ENCODE results near the gene UST.
"Not testable (repeated sequence)": the region's sequence is repeated elsewhere in the genome, so short reads cannot be mapped to it uniquely, and the experiment has no call there.

The UST gene

DNA sequence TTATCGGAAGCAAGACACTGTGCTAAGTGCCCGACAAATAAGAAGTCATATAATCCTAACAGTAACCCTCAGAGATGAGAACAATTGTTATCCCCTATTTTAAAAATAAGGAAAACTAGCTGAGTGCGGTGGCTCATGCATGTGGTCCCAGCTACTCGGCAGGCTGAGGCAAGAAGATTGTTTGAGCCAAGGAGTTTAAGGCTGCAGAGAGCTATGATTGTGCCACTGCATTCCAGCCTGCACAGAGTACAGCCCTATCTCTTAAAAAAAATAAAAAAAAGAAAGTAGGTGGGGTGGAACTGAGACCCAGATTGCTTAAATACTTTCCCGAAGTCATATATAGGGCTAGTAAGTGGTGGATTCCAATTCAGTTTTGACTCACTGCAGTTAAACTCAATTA lies 84.7 kb downstream of the UST start:
- DNase-seq = no peak

DNA sequence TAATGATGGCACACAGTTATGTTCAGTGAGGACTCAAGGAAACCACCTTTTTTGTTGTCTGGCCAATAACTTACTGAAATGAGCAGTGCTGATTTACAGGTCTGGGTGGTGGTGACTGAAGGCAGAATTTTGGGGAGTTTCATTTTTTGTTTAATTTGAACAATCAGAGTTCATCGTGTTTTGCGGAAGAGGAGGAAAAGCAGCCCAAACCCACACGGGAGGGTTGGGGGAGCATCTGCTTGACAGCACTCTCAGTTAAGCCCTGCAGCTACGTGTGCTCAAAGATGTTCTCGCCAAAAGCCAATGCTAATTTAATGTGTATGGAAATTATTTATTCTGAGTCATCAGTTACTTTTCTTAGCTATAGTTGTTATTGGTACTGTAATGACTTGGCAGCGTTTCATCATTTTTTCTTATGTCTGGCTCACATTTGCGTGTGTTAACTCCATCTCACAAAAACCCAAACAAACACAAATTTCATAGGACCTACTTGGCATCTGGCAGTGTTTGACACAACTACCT lies 89.2 kb downstream of the UST start:
- no peak for DNase-seq

DNA sequence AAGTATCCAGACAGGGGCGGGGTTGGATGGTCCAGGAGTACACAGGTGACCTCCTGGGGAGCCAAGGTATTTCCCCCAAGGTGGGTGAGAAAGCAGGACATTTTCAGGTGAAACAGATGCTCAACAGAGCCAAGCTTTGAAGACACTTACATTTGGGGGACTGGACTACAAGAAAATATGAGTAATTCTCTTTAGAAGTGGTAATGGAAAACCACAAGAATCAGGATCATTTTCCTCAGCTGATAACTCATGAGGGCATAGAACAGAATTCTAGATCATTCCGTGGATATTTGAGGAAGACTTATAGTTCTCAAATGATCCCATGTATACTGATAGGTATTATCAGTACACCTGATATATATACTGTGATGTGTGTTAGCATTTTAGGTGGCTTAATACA lies 89.9 kb downstream of the UST start:
- no peak for DNase-seq

DNA sequence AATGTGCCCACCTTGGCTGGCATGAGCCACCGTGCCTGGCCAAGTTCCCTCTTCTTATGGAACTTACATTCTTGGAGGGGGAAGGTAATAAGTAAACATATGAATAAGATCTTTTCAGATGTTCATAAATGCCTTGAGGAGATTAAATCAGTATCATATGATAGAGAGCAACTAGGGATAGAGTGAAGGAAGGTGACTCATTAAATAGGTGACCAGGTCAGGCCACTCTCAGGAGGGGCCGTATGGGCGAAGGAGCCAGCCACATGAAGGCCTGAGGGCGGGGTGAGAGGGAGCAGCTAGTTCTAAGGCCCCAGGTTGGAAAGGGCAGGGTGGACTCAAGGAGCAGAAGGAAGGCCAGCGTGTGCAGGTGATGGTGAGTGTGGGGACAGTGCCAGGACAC lies 91.1 kb downstream of the UST start:
- no peak for DNase-seq

DNA sequence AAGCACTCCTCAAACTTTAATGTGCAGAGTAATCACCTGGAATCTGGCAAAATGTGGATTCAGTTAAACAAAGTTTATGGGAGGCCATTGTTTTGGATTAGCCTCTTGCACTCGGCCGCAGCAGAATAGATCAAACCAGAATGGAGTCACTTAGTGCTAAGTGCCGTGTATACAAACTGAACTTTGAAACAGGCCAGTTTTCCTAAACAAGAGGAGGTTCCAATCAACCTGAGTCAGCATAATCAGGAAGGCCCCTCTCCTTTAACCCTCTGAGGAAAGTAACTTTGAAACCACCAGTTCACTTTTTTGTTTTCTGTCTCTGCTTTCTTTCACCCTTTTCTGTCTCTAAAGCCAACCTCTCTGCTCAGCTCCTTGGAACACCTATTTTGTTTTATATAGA lies 92.2 kb downstream of the UST start:
- no peak for DNase-seq

DNA sequence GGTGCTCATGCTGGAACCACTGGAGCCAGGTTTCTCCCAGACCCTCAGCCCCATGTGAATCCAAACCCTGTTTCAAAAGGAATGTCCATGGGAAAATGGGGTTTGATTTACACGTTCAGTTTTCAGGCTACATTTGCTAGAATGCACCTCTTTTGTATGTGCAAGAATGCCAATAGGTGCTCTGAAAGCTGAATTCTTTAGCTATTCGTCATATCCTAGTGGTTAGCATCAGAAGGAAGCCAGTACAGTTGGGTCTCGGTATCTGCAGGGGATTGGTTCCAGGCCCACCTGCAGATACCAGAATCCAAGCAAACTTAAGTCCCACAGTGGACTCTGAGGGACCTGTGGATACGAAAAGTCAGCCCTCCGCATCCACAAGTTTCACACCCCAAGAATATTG lies 93.4 kb downstream of the UST start:
- no peak for DNase-seq

- no peak for DNase-seq
These were observed 95.6 kb downstream of the UST start for GRCh38 chr6:148842296-148843019.

GRCh38 chr6:148845464-148845863 lies 98.6 kb downstream of the UST start:
- DNase-seq = no peak

GRCh38 chr6:148846778-148847761 lies 100.2 kb downstream of the UST start:
- no peak for DNase-seq

DNA sequence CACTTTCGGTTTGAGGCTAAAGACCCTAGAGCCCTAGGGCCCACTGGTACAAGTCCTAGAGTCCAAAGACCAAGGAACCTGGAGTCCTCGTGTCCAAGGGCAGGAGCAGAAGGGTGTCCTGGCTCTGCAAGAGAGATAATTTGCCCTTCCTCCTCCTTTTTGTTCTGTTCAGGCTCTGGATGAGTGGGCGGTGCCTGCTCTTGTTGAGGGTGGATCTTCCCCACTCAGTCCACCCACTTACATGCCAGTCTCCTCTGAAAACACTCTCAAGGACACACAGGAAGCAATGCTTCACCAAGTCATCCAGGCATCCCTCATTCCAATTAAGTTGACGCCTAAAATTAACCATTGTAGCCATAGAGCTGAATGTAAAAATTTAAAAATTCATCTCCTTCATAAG lies 102.1 kb downstream of the UST start:
- DNase-seq = no peak

- DNase-seq = not testable (repeated sequence)
These were observed 102.6 kb downstream of the UST start for GRCh38 chr6:148849449-148849848.

DNA sequence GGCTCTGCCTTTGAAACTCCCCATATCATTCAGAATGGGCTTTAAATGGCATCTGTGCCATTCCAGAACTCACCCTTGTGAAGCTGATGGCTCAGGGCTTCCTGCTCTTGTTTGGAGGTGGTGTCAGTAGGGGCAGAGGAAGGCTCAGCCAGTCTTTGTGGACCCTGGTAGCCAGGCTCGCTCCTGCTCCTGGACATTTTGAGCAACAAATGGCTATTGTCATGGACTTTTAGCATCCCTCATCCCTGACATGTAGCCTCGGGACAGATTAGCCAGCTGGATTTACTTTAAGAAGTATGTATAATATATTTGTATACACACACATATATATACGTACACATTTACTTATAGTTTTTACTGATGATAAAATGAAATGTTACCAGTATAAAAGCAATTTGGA lies 104.1 kb downstream of the UST start:
- no peak for DNase-seq

DNA sequence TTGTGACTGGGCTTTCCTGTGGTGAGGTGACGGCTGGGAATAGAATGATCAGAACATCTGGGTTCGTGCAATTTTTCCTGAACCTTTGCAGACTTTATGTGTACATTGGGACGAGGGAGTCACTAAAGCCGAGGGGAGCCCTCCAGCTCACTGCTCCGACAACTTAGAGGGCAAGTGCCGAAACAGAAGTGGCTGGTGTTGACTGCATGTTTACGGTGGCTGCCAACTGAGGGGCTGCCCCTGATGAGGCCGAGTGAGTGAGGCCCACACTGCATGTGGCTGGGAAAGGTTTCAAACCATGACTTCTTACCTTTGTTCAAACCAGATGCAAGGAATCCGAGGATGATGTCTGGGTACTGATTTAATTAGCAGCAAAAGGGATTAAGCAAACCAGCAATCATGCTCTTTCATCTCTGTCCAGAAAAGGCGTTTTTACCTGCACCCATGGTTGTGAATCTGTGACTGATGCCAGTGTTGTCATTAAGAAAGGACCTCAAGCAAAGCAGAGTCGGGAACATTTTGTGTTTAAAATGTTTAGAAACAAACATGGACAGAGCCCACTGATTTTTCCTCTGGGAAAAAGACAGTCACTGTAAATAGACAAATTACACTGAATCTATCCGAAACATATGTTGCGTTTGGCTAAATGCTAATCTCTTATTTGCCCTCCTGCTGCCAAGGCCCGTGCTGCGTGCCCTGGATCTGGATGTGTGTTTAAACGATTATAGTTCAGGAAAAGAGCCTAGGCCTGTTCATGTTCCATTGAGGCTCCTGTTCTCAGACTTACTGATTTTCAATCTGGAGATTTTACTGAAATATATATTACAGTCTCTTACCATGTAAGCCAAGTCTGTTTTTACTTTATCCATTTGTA lies 105.1 kb downstream of the UST start:
- DNase-seq = no peak

GRCh38 chr6:148852688-148853087 lies 105.9 kb downstream of the UST start:
- DNase-seq = no peak

DNA sequence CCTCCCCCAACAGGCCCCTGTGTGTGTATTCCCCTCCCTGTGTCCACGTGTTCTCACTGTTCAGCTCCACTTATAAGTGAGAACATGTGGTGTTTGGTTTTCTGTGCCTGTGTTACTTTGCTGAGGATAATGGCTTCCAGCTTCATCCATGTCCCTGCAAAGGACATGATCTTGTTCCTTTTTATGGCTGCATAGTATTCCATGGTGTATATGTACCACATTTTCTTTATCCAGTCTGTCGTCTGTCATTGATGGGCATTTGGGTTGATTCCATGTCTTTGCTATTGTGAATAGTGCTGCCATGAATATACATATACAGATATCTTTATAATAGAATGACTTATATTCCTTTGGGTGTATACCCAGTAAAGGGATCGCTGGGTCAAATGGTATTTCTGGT lies 106.3 kb downstream of the UST start:
- not testable (repeated sequence) for DNase-seq

DNA sequence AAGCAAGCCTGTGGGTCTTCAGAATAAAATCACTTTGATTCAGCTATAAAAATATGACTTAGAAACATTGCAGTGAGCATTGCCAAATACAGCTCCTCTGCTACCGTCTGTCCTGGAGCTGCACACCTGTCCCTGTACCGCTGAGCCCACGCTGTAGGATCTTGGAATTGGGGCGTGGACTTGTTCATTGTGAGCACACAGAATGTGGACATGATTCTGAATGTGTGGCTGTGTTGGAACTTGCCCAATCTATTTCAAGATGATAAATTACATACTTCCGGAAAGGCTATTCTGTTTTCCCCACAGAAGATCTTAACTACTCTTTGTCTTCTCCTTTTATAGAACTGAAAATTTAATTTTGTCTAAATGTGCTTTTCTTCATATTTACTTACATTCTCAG lies 107.3 kb downstream of the UST start:
- no peak for DNase-seq

DNA sequence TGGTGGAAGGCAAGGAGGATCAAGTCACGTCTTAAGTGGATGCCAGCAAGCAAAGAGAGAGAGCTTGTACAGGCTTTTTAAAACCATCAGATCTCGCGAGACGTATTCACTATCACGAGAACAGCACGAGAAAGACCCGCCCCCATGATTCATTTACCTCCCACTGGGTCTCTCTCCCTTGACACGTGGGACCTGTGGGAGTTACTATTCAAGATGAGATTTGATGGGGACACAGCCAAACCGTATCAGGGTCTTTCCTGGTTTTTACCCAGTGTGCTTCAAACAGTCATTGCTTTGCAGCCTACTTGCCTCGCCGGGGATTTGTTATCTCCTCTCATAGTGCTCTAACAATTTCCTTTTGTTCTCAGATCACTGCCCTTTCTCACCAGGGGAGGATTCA lies 108.2 kb downstream of the UST start:
- no peak for DNase-seq

- DNase-seq = no peak
These were observed 108.9 kb downstream of the UST start for GRCh38 chr6:148855744-148856143.

DNA sequence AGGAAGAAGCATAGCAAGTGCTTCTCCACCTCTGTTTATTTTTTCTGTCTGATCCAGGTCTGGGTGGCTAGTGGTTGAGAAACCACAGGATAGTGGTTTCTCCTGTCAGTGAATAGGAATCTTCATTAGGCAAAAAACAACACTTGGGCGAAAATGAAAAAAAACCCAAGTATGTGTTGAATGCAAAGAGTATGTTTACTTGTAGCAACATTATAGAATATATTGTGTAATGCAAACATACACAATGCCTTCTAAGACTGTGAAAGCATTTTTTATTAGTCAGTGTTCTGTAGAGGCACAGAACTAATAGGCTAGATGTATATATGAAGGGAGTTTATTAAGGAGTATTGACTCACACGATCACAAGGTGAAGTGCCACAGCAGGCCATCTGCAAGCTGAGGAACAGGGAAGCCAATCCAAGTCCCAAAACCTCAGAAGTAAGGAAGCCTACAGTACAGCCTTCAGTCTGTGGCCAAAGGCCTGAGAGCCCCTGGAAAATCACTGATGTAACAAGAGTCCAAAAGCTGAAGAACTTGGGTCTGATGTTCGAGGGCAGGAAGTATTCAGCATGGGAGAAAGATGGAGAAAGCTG lies 111.1 kb downstream of the UST start:
- DNase-seq = no peak

- DNase-seq = not testable (repeated sequence)
These were observed 117.3 kb downstream of the UST start for GRCh38 chr6:148864132-148864531.

DNA sequence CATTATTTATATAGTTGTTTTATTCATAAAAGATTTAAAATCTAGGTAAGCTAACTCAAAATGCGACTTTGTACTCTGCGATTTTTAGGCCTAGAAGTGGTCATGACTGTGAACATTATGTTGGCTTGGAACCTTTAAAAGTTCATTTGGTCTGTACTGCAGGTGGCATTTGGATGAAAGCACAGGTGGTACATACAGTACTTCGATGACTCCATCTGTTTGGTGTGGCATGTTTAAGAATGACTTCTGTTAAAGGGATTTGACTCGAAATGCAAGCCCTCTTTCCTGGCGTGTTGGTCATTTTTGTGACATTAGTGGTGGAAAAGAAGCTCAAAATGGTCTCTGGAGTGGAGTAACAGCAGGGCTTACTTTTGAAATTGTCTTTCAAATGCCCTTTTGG lies 118.1 kb downstream of the UST start:
- DNase-seq = no peak
